ENCODE measurements around the gene NTNG2.

DNA sequence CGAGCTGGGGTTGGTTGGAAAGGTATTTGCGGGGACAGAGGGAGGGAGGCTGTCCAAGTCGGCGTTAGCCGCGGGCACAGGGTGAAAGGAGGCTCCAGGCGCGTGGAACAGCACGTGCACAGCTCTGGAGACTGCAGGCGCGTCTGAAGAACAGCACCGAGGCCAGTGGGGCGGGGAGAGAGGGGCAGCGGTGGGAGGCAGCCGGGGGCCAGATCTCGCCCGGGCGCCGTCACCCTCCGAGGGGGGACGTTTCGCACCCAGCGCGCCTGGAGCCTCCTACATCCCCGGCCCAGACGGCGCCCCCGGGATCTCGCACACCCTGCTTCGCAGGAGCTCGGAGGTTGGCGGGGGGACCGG, 79.6 kb downstream of the NTNG2 start:
- TF ChIP-seq CEBPB (IDR thresholded peaks at IDR 0.05; ENCODE audit: borderline replicate concordance in 1 of 2, low read depth in 2 of 2, low read length in 2 of 2) (no peak), YY1 (IDR thresholded peaks at IDR 0.05; ENCODE audit: low read depth, low read length) (no peak), TCF7 (IDR thresholded peaks at IDR 0.05; ENCODE audit: borderline replicate concordance) (no peak), POLR2A (IDR thresholded peaks at IDR 0.05; ENCODE audit: low read depth, low read length) (no peak), NR2C2 (IDR thresholded peaks at IDR 0.05; ENCODE audit: borderline replicate concordance, control insufficient read depth, insufficient read length, low read depth) (no peak), NRF1 (conservative IDR thresholded peaks at IDR 0.05; ENCODE audit: low read depth, low read length) (no peak), BHLHE40 (IDR thresholded peaks at IDR 0.05; ENCODE audit: borderline replicate concordance in 1 of 2, low read depth in 2 of 2, low read length in 1 of 2) (peak; percentile 28 to 76; a peak in 2 of 4 replicates), ESRRA (IDR thresholded peaks at IDR 0.05; ENCODE audit: low read length) (no peak), CREB1 (IDR thresholded peaks at IDR 0.05; ENCODE audit: low read depth) (no peak), KDM1A (IDR thresholded peaks at IDR 0.05; ENCODE audit: borderline replicate concordance) (no peak), SREBF2 (IDR thresholded peaks at IDR 0.05; ENCODE audit: low read length) (no peak)
- TF ChIP-seq, protein P1, sequence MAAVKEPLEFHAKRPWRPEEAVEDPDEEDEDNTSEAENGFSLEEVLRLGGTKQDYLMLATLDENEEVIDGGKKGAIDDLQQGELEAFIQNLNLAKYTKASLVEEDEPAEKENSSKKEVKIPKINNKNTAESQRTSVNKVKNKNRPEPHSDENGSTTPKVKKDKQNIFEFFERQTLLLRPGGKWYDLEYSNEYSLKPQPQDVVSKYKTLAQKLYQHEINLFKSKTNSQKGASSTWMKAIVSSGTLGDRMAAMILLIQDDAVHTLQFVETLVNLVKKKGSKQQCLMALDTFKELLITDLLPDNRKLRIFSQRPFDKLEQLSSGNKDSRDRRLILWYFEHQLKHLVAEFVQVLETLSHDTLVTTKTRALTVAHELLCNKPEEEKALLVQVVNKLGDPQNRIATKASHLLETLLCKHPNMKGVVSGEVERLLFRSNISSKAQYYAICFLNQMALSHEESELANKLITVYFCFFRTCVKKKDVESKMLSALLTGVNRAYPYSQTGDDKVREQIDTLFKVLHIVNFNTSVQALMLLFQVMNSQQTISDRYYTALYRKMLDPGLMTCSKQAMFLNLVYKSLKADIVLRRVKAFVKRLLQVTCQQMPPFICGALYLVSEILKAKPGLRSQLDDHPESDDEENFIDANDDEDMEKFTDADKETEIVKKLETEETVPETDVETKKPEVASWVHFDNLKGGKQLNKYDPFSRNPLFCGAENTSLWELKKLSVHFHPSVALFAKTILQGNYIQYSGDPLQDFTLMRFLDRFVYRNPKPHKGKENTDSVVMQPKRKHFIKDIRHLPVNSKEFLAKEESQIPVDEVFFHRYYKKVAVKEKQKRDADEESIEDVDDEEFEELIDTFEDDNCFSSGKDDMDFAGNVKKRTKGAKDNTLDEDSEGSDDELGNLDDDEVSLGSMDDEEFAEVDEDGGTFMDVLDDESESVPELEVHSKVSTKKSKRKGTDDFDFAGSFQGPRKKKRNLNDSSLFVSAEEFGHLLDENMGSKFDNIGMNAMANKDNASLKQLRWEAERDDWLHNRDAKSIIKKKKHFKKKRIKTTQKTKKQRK (IDR thresholded peaks at IDR 0.05; ENCODE audit: low read depth, low read length): no peak
- TF ChIP-seq, protein P2, sequence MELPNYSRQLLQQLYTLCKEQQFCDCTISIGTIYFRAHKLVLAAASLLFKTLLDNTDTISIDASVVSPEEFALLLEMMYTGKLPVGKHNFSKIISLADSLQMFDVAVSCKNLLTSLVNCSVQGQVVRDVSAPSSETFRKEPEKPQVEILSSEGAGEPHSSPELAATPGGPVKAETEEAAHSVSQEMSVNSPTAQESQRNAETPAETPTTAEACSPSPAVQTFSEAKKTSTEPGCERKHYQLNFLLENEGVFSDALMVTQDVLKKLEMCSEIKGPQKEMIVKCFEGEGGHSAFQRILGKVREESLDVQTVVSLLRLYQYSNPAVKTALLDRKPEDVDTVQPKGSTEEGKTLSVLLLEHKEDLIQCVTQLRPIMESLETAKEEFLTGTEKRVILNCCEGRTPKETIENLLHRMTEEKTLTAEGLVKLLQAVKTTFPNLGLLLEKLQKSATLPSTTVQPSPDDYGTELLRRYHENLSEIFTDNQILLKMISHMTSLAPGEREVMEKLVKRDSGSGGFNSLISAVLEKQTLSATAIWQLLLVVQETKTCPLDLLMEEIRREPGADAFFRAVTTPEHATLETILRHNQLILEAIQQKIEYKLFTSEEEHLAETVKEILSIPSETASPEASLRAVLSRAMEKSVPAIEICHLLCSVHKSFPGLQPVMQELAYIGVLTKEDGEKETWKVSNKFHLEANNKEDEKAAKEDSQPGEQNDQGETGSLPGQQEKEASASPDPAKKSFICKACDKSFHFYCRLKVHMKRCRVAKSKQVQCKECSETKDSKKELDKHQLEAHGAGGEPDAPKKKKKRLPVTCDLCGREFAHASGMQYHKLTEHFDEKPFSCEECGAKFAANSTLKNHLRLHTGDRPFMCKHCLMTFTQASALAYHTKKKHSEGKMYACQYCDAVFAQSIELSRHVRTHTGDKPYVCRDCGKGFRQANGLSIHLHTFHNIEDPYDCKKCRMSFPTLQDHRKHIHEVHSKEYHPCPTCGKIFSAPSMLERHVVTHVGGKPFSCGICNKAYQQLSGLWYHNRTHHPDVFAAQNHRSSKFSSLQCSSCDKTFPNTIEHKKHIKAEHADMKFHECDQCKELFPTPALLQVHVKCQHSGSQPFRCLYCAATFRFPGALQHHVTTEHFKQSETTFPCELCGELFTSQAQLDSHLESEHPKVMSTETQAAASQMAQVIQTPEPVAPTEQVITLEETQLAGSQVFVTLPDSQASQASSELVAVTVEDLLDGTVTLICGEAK (IDR thresholded peaks at IDR 0.05; ENCODE audit: borderline replicate concordance): no peak
- TF ChIP-seq, protein P3, sequence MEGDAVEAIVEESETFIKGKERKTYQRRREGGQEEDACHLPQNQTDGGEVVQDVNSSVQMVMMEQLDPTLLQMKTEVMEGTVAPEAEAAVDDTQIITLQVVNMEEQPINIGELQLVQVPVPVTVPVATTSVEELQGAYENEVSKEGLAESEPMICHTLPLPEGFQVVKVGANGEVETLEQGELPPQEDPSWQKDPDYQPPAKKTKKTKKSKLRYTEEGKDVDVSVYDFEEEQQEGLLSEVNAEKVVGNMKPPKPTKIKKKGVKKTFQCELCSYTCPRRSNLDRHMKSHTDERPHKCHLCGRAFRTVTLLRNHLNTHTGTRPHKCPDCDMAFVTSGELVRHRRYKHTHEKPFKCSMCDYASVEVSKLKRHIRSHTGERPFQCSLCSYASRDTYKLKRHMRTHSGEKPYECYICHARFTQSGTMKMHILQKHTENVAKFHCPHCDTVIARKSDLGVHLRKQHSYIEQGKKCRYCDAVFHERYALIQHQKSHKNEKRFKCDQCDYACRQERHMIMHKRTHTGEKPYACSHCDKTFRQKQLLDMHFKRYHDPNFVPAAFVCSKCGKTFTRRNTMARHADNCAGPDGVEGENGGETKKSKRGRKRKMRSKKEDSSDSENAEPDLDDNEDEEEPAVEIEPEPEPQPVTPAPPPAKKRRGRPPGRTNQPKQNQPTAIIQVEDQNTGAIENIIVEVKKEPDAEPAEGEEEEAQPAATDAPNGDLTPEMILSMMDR (IDR thresholded peaks at IDR 0.05 in 2 of 3, conservative IDR thresholded peaks at IDR 0.05 in 1 of 3; ENCODE audit: control insufficient read depth in 2 of 3, extremely low read depth in 1 of 3, insufficient read depth in 1 of 3, low read depth in 3 of 3, low read length in 3 of 3): no peak
